Measurements from ENCODE around the gene CRYAB.
"Not testable (repeated sequence)": the region's sequence is repeated elsewhere in the genome, so short reads cannot be mapped to it uniquely, and the experiment has no call there.

CRYAB gene

GRCh38 chr11:111941963-111942362, 30.4 kb upstream of the CRYAB start:
- Histone ChIP-seq H3K4me1 (ENCODE audit: insufficient read depth, low read length) (peaks cover 18% of the 10 kb centered on the region), H3K9me3 (ENCODE audit: low read length) (no peaks in the 10 kb centered on the region), H2AFZ (ENCODE audit: low read depth, low read length) (no peak overlapping the region), H3K4me3 (ENCODE audit: low read length) (no peak overlapping the region), H3K36me3 (ENCODE audit: insufficient read depth, low read length) (peaks cover 22% of the 10 kb centered on the region), H3K27me3 (ENCODE audit: insufficient read depth, low read length) (no peaks in the 10 kb centered on the region)

- peaks cover 37% of the 10 kb centered on the region for H3K4me1 ChIP-seq (ENCODE audit: insufficient read depth, low read length)
- H3K9me3 ChIP-seq (ENCODE audit: low read length), result no peaks in the 10 kb centered on the region
Observed at GRCh38 chr11:111939836-111940604, 28.4 kb upstream of the CRYAB start.

DNA sequence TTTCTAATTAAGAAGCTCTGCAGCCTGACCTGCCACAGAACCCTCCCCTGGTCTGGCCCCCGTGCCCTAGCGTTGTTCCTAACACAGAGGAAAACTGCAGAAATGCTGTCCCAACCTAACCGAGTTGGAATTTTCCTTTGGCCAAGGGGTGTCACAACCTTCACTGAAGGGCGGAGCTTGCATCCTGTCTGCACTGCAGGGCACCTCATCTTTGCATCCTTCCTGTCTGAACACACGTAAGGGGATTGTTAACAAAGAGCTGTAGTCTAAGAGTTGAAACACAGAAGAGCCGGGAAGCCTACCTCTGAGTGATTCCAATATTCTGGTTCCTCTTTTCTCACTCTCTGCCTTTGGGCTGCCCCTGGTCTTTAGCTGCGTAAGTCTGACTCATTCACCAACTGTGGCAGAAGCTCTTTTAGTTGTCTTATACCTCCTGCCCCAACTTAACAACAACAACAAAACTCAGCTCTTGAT, 27.2 kb upstream of the CRYAB start:
- H3K4me1 ChIP-seq (ENCODE audit: insufficient read depth, low read length), result peaks cover 49% of the 10 kb centered on the region
- H3K27me3 ChIP-seq (ENCODE audit: insufficient read depth, low read length), result no peaks in the 10 kb centered on the region
- H3K36me3 ChIP-seq (ENCODE audit: insufficient read depth, low read length), result peaks cover 13% of the 10 kb centered on the region
- H3K9me3 ChIP-seq (ENCODE audit: low read length), result no peaks in the 10 kb centered on the region
- H2AFZ ChIP-seq (ENCODE audit: low read depth, low read length), result no peak overlapping the region
- no peak overlapping the region for H3K4me3 ChIP-seq (ENCODE audit: low read length)

More at GRCh38 chr11:111939836-111940604, 28.4 kb upstream of the CRYAB start:
- Histone ChIP-seq H3K4me3 (ENCODE audit: low read length) (no peak overlapping the region), H2AFZ (ENCODE audit: low read depth, low read length) (no peak overlapping the region), H3K36me3 (ENCODE audit: insufficient read depth, low read length) (peaks cover 22% of the 10 kb centered on the region), H3K27me3 (ENCODE audit: insufficient read depth, low read length) (no peaks in the 10 kb centered on the region)

GRCh38 chr11:111937844-111938243, 26.3 kb upstream of the CRYAB start:
- peaks cover 49% of the 10 kb centered on the region for H3K4me1 ChIP-seq (ENCODE audit: insufficient read depth, low read length)
- H3K36me3 ChIP-seq (ENCODE audit: insufficient read depth, low read length), result peaks cover 13% of the 10 kb centered on the region
- H3K27me3 ChIP-seq (ENCODE audit: insufficient read depth, low read length), result no peaks in the 10 kb centered on the region
- H2AFZ ChIP-seq (ENCODE audit: low read depth, low read length), result no peak overlapping the region
- H3K4me3 ChIP-seq (ENCODE audit: low read length), result peak overlapping the region; percentile 50
- H3K9me3 ChIP-seq (ENCODE audit: low read length), result no peaks in the 10 kb centered on the region

DNA sequence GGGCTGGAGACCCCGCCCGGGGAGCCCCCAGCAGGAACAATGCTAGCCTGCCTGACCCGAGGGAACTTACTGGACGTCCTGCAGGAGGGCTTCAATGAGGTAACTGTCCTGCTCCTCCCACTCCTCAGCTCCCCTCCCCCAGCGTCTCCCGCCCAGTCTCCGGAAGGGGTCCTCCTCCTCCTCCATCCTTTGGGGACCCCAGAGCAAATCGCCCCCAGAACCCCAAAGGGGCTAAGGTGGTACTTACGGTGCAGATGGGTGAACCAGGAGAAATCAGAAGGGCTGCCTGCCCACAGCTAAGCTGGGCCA, 25.8 kb upstream of the CRYAB start:
- H3K36me3 ChIP-seq (ENCODE audit: insufficient read depth, low read length), result peaks cover 16% of the 10 kb centered on the region
- peaks cover 49% of the 10 kb centered on the region for H3K4me1 ChIP-seq (ENCODE audit: insufficient read depth, low read length)
- no peaks in the 10 kb centered on the region for H3K9me3 ChIP-seq (ENCODE audit: low read length)
- H3K27me3 ChIP-seq (ENCODE audit: insufficient read depth, low read length), result no peaks in the 10 kb centered on the region
- no peak overlapping the region for H2AFZ ChIP-seq (ENCODE audit: low read depth, low read length)
- peak overlapping the region; percentile 50 for H3K4me3 ChIP-seq (ENCODE audit: low read length)

DNA sequence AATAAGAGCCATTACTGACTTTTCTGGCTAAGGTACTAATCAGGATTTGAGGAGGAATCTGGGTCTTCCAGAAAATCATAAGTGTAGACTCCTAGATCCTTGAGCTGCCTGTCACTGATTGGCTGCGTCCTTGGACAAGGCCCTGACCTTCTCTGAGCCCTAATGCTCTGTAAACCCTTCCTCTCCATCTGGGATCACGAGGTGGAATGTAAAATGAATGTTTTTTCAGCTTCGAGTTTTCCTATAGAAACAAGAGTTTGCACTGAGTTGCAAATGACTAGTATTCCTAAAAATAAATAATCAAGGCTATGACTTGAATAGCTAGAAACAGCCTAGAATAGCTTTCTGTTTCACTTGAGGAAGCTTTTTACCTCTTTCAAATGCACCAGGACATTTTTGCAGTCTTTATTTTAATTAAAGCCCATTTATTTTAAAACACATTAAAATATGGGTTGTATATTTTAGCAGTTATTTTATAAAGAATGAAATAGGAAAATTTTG, 24.5 kb upstream of the CRYAB start:
- no peaks in the 10 kb centered on the region for H3K9me3 ChIP-seq (ENCODE audit: low read length)
- no peaks in the 10 kb centered on the region for H3K27me3 ChIP-seq (ENCODE audit: insufficient read depth, low read length)
- no peak overlapping the region for H2AFZ ChIP-seq (ENCODE audit: low read depth, low read length)
- H3K4me3 ChIP-seq (ENCODE audit: low read length), result peak overlapping the region; percentile 50
- H3K36me3 ChIP-seq (ENCODE audit: insufficient read depth, low read length), result peaks cover 12% of the 10 kb centered on the region
- H3K4me1 ChIP-seq (ENCODE audit: insufficient read depth, low read length), result peaks cover 49% of the 10 kb centered on the region

GRCh38 chr11:111935317-111936039, 23.9 kb upstream of the CRYAB start:
- Histone ChIP-seq H3K9me3 (ENCODE audit: low read length) (no peaks in the 10 kb centered on the region), H2AFZ (ENCODE audit: low read depth, low read length) (no peak overlapping the region), H3K4me3 (ENCODE audit: low read length) (no peak overlapping the region), H3K4me1 (ENCODE audit: insufficient read depth, low read length) (peaks cover 49% of the 10 kb centered on the region), H3K27me3 (ENCODE audit: insufficient read depth, low read length) (no peaks in the 10 kb centered on the region), H3K36me3 (ENCODE audit: insufficient read depth, low read length) (peaks cover 7% of the 10 kb centered on the region)

- no peaks in the 10 kb centered on the region for H3K27me3 ChIP-seq (ENCODE audit: insufficient read depth, low read length)
- H3K9me3 ChIP-seq (ENCODE audit: low read length), result no peaks in the 10 kb centered on the region
- no peak overlapping the region for H2AFZ ChIP-seq (ENCODE audit: low read depth, low read length)
- H3K4me1 ChIP-seq (ENCODE audit: insufficient read depth, low read length), result peaks cover 49% of the 10 kb centered on the region
- H3K4me3 ChIP-seq (ENCODE audit: low read length), result no peak overlapping the region
- peaks cover 3% of the 10 kb centered on the region for H3K36me3 ChIP-seq (ENCODE audit: insufficient read depth, low read length)
Observed at GRCh38 chr11:111934306-111934705, 22.7 kb upstream of the CRYAB start.

- no peak overlapping the region for H3K4me3 ChIP-seq (ENCODE audit: low read length)
- no peaks in the 10 kb centered on the region for H3K9me3 ChIP-seq (ENCODE audit: low read length)
- H3K27me3 ChIP-seq (ENCODE audit: insufficient read depth, low read length), result no peaks in the 10 kb centered on the region
- H2AFZ ChIP-seq (ENCODE audit: low read depth, low read length), result no peak overlapping the region
- peaks cover 45% of the 10 kb centered on the region for H3K4me1 ChIP-seq (ENCODE audit: insufficient read depth, low read length)
- H3K36me3 ChIP-seq (ENCODE audit: insufficient read depth, low read length), result peaks cover 3% of the 10 kb centered on the region
Observed at GRCh38 chr11:111933872-111934271, 22.3 kb upstream of the CRYAB start.

DNA sequence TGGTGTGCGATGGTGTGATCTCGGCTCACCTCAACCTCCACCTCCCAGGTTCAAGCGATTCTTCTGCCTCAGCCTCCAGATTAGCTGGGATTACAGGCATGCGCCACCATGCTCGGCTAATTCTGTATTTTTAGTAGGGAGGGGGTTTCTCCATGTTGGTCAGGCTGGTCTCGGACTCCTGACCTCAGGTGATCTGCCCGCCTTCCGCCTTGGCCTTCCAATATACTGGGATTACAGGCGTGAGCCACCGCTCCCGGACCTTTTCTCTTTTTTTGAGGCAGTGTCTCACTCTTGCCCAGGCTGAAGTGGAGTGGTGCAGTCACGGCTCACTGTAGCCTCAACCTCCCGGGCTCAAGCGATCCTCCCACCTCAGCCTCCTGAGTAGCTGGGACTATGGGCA, 21.6 kb upstream of the CRYAB start:
- not testable (repeated sequence) for H2AFZ ChIP-seq (ENCODE audit: low read depth, low read length); H3K27me3 ChIP-seq (ENCODE audit: insufficient read depth, low read length); H3K36me3 ChIP-seq (ENCODE audit: insufficient read depth, low read length); H3K9me3 ChIP-seq (ENCODE audit: low read length); H3K4me3 ChIP-seq (ENCODE audit: low read length)
- peaks cover 38% of the 10 kb centered on the region for H3K4me1 ChIP-seq (ENCODE audit: insufficient read depth, low read length)

GRCh38 chr11:111932611-111932950, 21.0 kb upstream of the CRYAB start:
- Histone ChIP-seq H3K4me3 (ENCODE audit: low read length) (no peak overlapping the region), H3K4me1 (ENCODE audit: insufficient read depth, low read length) (peaks cover 33% of the 10 kb centered on the region), H3K27me3 (ENCODE audit: insufficient read depth, low read length) (no peaks in the 10 kb centered on the region), H2AFZ (ENCODE audit: low read depth, low read length) (no peak overlapping the region), H3K9me3 (ENCODE audit: low read length) (no peaks in the 10 kb centered on the region), H3K36me3 (ENCODE audit: insufficient read depth, low read length) (peaks cover 3% of the 10 kb centered on the region)

DNA sequence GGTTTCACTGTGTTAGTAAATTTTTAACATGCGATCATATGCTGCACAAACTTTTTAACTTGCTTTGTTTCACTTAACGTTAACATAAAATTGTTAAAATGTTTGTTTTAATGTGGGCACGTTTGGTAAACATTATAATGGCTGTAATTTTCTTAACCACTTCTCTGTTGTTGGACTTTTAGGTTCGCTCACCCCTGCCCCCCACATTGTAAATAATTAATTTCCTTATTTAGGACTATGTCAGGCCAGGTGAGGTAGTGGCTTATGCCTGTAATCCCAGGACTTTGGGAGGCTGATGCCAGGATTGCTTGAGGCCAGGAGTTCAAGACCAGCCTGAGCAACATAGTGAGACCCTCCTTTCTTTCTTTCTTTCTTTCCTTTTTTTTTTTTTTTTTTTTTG, 18.9 kb upstream of the CRYAB start:
- Histone ChIP-seq H3K9me3 (ENCODE audit: low read length) (no peaks in the 10 kb centered on the region), H2AFZ (ENCODE audit: low read depth, low read length) (no peak overlapping the region), H3K36me3 (ENCODE audit: insufficient read depth, low read length) (peaks cover 3% of the 10 kb centered on the region), H3K4me3 (ENCODE audit: low read length) (no peak overlapping the region), H3K4me1 (ENCODE audit: insufficient read depth, low read length) (peaks cover 27% of the 10 kb centered on the region), H3K27me3 (ENCODE audit: insufficient read depth, low read length) (no peaks in the 10 kb centered on the region)

DNA sequence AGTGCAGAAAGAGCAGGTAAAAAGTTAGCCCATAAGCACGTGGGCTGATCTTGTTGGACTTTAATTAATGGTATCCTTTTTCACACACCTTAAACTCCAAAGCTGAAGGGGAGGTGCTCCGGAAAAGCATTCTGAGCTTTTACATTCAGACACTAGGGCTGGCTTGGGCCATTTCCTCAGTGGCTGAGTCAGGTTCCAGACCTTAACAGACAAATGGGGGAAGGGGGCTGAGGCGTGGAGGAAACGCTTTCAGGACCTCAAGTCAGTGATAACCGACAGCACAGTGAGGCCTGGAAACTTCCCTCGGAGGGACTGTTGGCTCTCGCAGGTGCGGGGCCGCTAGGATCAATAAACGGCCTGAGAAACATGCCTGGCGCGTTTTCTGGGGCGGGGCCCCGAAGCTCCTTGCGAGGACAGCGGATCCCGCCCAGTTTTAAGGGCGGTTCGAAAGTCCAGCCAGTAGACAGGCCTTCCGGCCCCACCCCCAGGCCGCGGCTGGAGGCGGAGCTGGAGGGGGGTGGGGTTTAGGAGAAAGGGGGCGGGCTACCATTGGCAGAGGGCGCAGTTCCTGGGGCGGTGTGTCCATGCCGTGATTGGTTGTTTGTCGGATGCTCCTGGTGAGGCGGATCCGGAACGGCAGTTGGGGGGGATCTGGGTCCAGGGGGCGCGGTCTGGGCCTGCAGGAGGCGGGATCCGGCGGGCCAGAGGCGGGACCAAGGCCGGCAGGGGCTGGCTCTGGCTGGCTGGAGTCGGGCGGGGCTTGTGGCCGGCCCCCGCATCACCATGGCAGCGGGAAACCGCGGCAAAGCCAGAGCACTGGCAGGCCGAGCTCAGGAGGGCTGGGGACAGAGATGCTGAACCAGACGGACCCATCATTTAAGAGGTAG, 15.2 kb upstream of the CRYAB start:
- Histone ChIP-seq H3K4me1 (ENCODE audit: insufficient read depth, low read length) (peaks cover 15% of the 10 kb centered on the region), H3K36me3 (ENCODE audit: insufficient read depth, low read length) (no peaks in the 10 kb centered on the region), H3K4me3 (ENCODE audit: low read length) (peak overlapping the region; percentile 93), H2AFZ (ENCODE audit: low read depth, low read length) (peak overlapping the region; percentile 27), H3K27me3 (ENCODE audit: insufficient read depth, low read length) (no peaks in the 10 kb centered on the region), H3K9me3 (ENCODE audit: low read length) (no peaks in the 10 kb centered on the region)
